ENCODE data around the gene IGIP. TPM values are rescaled to one million over a fixed set of nuclear protein-coding genes. Genes with fewer than 3 reads are reported as not detected.

The IGIP gene
- total RNA-seq, 1 donor: 10.5 TPM

- peaks cover 12% of the 10 kb centered on the region for H3K4me1 ChIP-seq (ENCODE audit: insufficient read depth, low read length)
These were observed 21.6 kb upstream of the IGIP start for GRCh38 chr5:140104100-140104499.

GRCh38 chr5:140106101-140106500, 19.6 kb upstream of the IGIP start:
- H3K4me1 ChIP-seq (ENCODE audit: insufficient read depth, low read length): peaks cover 21% of the 10 kb centered on the region
- peaks cover 10% of the 10 kb centered on the region for H4K20me1 ChIP-seq (ENCODE audit: insufficient read depth, low read length)
- no peak for DNase-seq (ENCODE audit: insufficient read length, low spot score, missing footprints)
- no peak overlapping the region for H3K27ac ChIP-seq (ENCODE audit: low read depth, low read length)
- no peak for TF ChIP-seq CTCF (IDR thresholded peaks at IDR 0.05; ENCODE audit: extremely low read depth, low read depth, low read length)
- H3K4me3 ChIP-seq (ENCODE audit: insufficient read depth, low read length): no peak overlapping the region
- no peak overlapping the region for H3K4me2 ChIP-seq (ENCODE audit: insufficient read depth, low read length)
- no peaks in the 10 kb centered on the region for H3K27me3 ChIP-seq (ENCODE audit: insufficient read depth, low read length)
- no peaks in the 10 kb centered on the region for H3K36me3 ChIP-seq (ENCODE audit: insufficient read depth, low read length)
- H3K9me3 ChIP-seq (ENCODE audit: low read depth, low read length): no peaks in the 10 kb centered on the region
- no peak overlapping the region for H2AFZ ChIP-seq (ENCODE audit: low read length)
- peaks cover 32% of the 10 kb centered on the region for H3K79me2 ChIP-seq (ENCODE audit: insufficient read depth, low read length)

More at GRCh38 chr5:140104100-140104499, 21.6 kb upstream of the IGIP start:
- H3K4me3 ChIP-seq (ENCODE audit: insufficient read depth, low read length): no peak overlapping the region
- no peaks in the 10 kb centered on the region for H3K27me3 ChIP-seq (ENCODE audit: insufficient read depth, low read length)
- no peak overlapping the region for H3K27ac ChIP-seq (ENCODE audit: low read depth, low read length)
- H3K4me2 ChIP-seq (ENCODE audit: insufficient read depth, low read length): no peak overlapping the region
- DNase-seq (ENCODE audit: insufficient read length, low spot score, missing footprints): no peak
- no peak for TF ChIP-seq CTCF (IDR thresholded peaks at IDR 0.05; ENCODE audit: extremely low read depth, low read depth, low read length)
- no peak overlapping the region for H2AFZ ChIP-seq (ENCODE audit: low read length)
- H3K9me3 ChIP-seq (ENCODE audit: low read depth, low read length): no peaks in the 10 kb centered on the region
- peaks cover 12% of the 10 kb centered on the region for H3K79me2 ChIP-seq (ENCODE audit: insufficient read depth, low read length)
- H4K20me1 ChIP-seq (ENCODE audit: insufficient read depth, low read length): peaks cover 8% of the 10 kb centered on the region
- no peaks in the 10 kb centered on the region for H3K36me3 ChIP-seq (ENCODE audit: insufficient read depth, low read length)

- DNase-seq (ENCODE audit: insufficient read length, low spot score, missing footprints): peak; percentile 23
- peaks cover 23% of the 10 kb centered on the region for H3K4me1 ChIP-seq (ENCODE audit: insufficient read depth, low read length)
- TF ChIP-seq CTCF (IDR thresholded peaks at IDR 0.05; ENCODE audit: extremely low read depth, low read depth, low read length): no peak
These were observed 18.9 kb upstream of the IGIP start for GRCh38 chr5:140106805-140107311.

GRCh38 chr5:140107312-140108092, 18.2 kb upstream of the IGIP start:
- Histone ChIP-seq H2AFZ (ENCODE audit: low read length) (peak overlapping the region; percentile 95), H3K9me3 (ENCODE audit: low read depth, low read length) (no peaks in the 10 kb centered on the region), H3K27me3 (ENCODE audit: insufficient read depth, low read length) (no peaks in the 10 kb centered on the region), H3K79me2 (ENCODE audit: insufficient read depth, low read length) (peaks cover 46% of the 10 kb centered on the region), H4K20me1 (ENCODE audit: insufficient read depth, low read length) (peaks cover 22% of the 10 kb centered on the region), H3K4me3 (ENCODE audit: insufficient read depth, low read length) (peak overlapping the region; percentile 88), H3K4me2 (ENCODE audit: insufficient read depth, low read length) (peak overlapping the region; percentile 94), H3K27ac (ENCODE audit: low read depth, low read length) (peak overlapping the region; percentile 88), H3K4me1 (ENCODE audit: insufficient read depth, low read length) (peaks cover 28% of the 10 kb centered on the region), H3K36me3 (ENCODE audit: insufficient read depth, low read length) (no peaks in the 10 kb centered on the region)
- TF ChIP-seq CTCF (IDR thresholded peaks at IDR 0.05; ENCODE audit: extremely low read depth, low read depth, low read length): no peak
- peak; percentile 98 for DNase-seq (ENCODE audit: insufficient read length, low spot score, missing footprints)

More at GRCh38 chr5:140106805-140107311, 18.9 kb upstream of the IGIP start:
- Histone ChIP-seq H4K20me1 (ENCODE audit: insufficient read depth, low read length) (peaks cover 16% of the 10 kb centered on the region), H3K4me2 (ENCODE audit: insufficient read depth, low read length) (peak overlapping the region; percentile 94), H3K27me3 (ENCODE audit: insufficient read depth, low read length) (no peaks in the 10 kb centered on the region), H3K27ac (ENCODE audit: low read depth, low read length) (peak overlapping the region; percentile 88), H2AFZ (ENCODE audit: low read length) (peak overlapping the region; percentile 95), H3K9me3 (ENCODE audit: low read depth, low read length) (no peaks in the 10 kb centered on the region), H3K36me3 (ENCODE audit: insufficient read depth, low read length) (no peaks in the 10 kb centered on the region), H3K4me3 (ENCODE audit: insufficient read depth, low read length) (peak overlapping the region; percentile 88), H3K79me2 (ENCODE audit: insufficient read depth, low read length) (peaks cover 40% of the 10 kb centered on the region)

Data from osteoblast (primary cell).